T-cell (primary cell): ENCODE data around the gene CNTNAP2. TPM values are rescaled to one million over a fixed set of nuclear protein-coding genes. Genes with fewer than 3 reads are reported as not detected.
A peak's percentile ranks its signal among the peaks of the same experiment; 100 is the strongest.

Experiments used
- ATAC-seq, 4 experiments: fragments of 200-7000 bp in 3 of 4; fragments of 150-1000 bp in 1 of 4; cut with Tn5 transposase; replicated peaks in 1 of 4; 1 replicate in 3 of 4; 2 replicates in 1 of 4; pipeline ENCODE4 v1.10.0; 2021; ENCODE audit warnings: moderate library complexity in 3 of 4, mild to moderate bottlenecking in 2 of 4, moderate number of reproducible peaks in 1 of 4
- CTCF ChIA-PET, 2 donors: fragments of 300-600 bp; sonication (Branson Sonifier 250); formaldehyde crosslinking; loops; one replicate each; lab custom pipeline; 2022; ENCODE audit warnings: antibody characterized with exemption in 2 of 2; lab: Charles Lee
- POLR2A ChIA-PET, 2 donors: fragments of 300-600 bp; sonication (Branson Sonifier 250); formaldehyde crosslinking; loops; one replicate each; lab custom pipeline; 2022; ENCODE audit warnings: antibody characterized with exemption in 2 of 2; lab: Charles Lee
- DNase-seq, 35 experiments: peaks; one replicate each; pipeline versions ENCODE4 v3.0.0 to v3.0.0-alpha.2; 2013 to 2023
- H3K27ac ChIP-seq: one replicate; pipeline ENCODE4 v1.5.1; 2013; ENCODE audit warnings: low read length
- H3K27me3 ChIP-seq, 2 experiments: replicated peaks in 1 of 2; 1 replicate in 1 of 2; 2 replicates in 1 of 2; pipeline versions ENCODE4 v1.6.1 to v1.7.0; 2013; ENCODE audit warnings: low read length in 1 of 2, mixed read lengths in 1 of 2; ENCODE audit not compliant: control insufficient read depth in 2 of 2, insufficient read depth in 2 of 2; ENCODE audit errors: extremely low read depth in 1 of 2
- H3K36me3 ChIP-seq, 2 donors: 1 replicate in 1 of 2; 2 replicates in 1 of 2; pipeline versions ENCODE4 v1.6.1 to v1.7.0; 2013; ENCODE audit warnings: low read length in 1 of 2; ENCODE audit not compliant: control insufficient read depth in 2 of 2, insufficient read depth in 1 of 2; ENCODE audit errors: extremely low read depth in 1 of 2
- H3K4me1 ChIP-seq, 2 experiments: 1 replicate in 1 of 2; 2 replicates in 1 of 2; pipeline versions ENCODE4 v1.6.1 to v1.7.0; 2013; ENCODE audit warnings: low read length in 2 of 2, mixed read lengths in 1 of 2; ENCODE audit not compliant: insufficient read depth in 2 of 2, control insufficient read depth in 1 of 2; ENCODE audit errors: extremely low read depth in 1 of 2
- H3K4me3 ChIP-seq, 2 donors: 1 replicate in 1 of 2; 2 replicates in 1 of 2; pipeline versions ENCODE4 v1.5.1 to v1.7.0; 2013; ENCODE audit warnings: mild to moderate bottlenecking in 2 of 2, low read length in 1 of 2, moderate library complexity in 1 of 2; ENCODE audit not compliant: control insufficient read depth in 1 of 2; ENCODE audit errors: extremely low read depth in 1 of 2
- H3K9me3 ChIP-seq: 2 replicates; pipeline ENCODE4 v1.7.0; 2013
- H3K27ac Mint-ChIP-seq, 2 donors: one replicate each; pipeline ENCODE4 v1.8.0; 2020 to 2021; ENCODE audit warnings: mild to moderate bottlenecking in 2 of 2, mixed read lengths in 2 of 2
- H3K27me3 Mint-ChIP-seq, 2 donors: one replicate each; pipeline ENCODE4 v1.8.0; 2021 to 2022; ENCODE audit warnings: mixed read lengths in 2 of 2
- H3K36me3 Mint-ChIP-seq: one replicate; pipeline ENCODE4 v1.8.0; 2021; ENCODE audit warnings: mixed read lengths
- H3K4me1 Mint-ChIP-seq, 3 donors: one replicate each; pipeline ENCODE4 v1.8.0; 2020 to 2022; ENCODE audit warnings: mixed read lengths in 3 of 3, mild to moderate bottlenecking in 1 of 3
- H3K4me3 Mint-ChIP-seq, 3 donors: one replicate each; pipeline ENCODE4 v1.8.0; 2020 to 2022; ENCODE audit warnings: mild to moderate bottlenecking in 3 of 3, mixed read lengths in 3 of 3, moderate library complexity in 3 of 3
- H3K9me3 Mint-ChIP-seq, 3 donors: one replicate each; pipeline ENCODE4 v1.8.0; 2020 to 2022; ENCODE audit warnings: mixed read lengths in 3 of 3
- WGBS: methylation state at CpG from one replicate; pipeline ENCODE4 v1.1.5; 2013; ENCODE audit warnings: missing lambda C conversion rate; ENCODE audit not compliant: insufficient coverage; 5-methylcytosine and 5-hydroxymethylcytosine counted together
- total RNA-seq, 35 experiments: library from RNA in 6 of 35; stranded (reverse) in 6 of 35; fragments of 120-200 nt in 1 of 35; gene quantifications; one replicate each; pipeline versions ENCODE4 v1.2.1 to v1.2.4 and lab custom pipeline; 2013 to 2026

The CNTNAP2 gene
- total RNA-seq, 5 donors from 2014 or later (not counting 1 experiment from before 2014, with no cell fraction given): 0.15 to 0.72 (median 0.21) TPM

GRCh38 chr7:148304456-148304855 lies 2187.9 kb downstream of the CNTNAP2 start:
- no peak overlapping the region for H3K4me3 ChIP-seq
- DNase-seq: no peak
- peaks cover 0 to 10% of the 10 kb centered on the region in 2 experiments for H3K4me1 ChIP-seq
- no peak overlapping the region for H3K27ac ChIP-seq
- Mint-ChIP-seq H3K36me3 (peaks cover 3% of the 10 kb centered on the region), H3K4me3 (no peak overlapping the region), H3K27me3 (peaks cover 0 to 3% of the 10 kb centered on the region in 2 donors), H3K9me3 (peaks cover 0 to 4% (median 3%) of the 10 kb centered on the region in 3 donors), H3K27ac (peak overlapping the region; percentile 61 to 87), H3K4me1 (peaks cover 12 to 46% (median 38%) of the 10 kb centered on the region in 3 donors)
- POLR2A ChIA-PET: no interaction called here
- H3K36me3 ChIP-seq: no peaks in the 10 kb centered on the region
- ATAC-seq: peak in 2 of 4 experiments; percentile 48 to 51
- no peaks in the 10 kb centered on the region for H3K27me3 ChIP-seq
- peaks cover 4% of the 10 kb centered on the region for H3K9me3 ChIP-seq
- no CpG with 5 or more reads among the region's 1 CpG for WGBS
- CTCF ChIA-PET: interaction anchor here (0.6 to 0.8 kb wide), 2 partner anchors 41 to 43 kb away, joined by 3 to 4 read pairs; no protein-coding TSS in a partner anchor

- Mint-ChIP-seq H3K4me1 (peaks cover 12 to 46% (median 38%) of the 10 kb centered on the region in 3 donors), H3K27me3 (peaks cover 3% of the 10 kb centered on the region in 2 donors), H3K9me3 (peaks cover 0 to 4% (median 3%) of the 10 kb centered on the region in 3 donors), H3K36me3 (peaks cover 3% of the 10 kb centered on the region), H3K4me3 (no peak overlapping the region), H3K27ac (no peak overlapping the region)
- no peak overlapping the region for H3K4me3 ChIP-seq
- WGBS: 38% methylated on average over 4 of the region's 4 CpGs
- H3K27me3 ChIP-seq: no peaks in the 10 kb centered on the region
- no peak for DNase-seq
- ChIA-PET POLR2A (no interaction called here), CTCF (no interaction called here)
- H3K9me3 ChIP-seq: peaks cover 4% of the 10 kb centered on the region
- no peak overlapping the region for H3K27ac ChIP-seq
- no peak for ATAC-seq
- H3K4me1 ChIP-seq: peaks cover 0 to 10% of the 10 kb centered on the region in 2 experiments
- no peaks in the 10 kb centered on the region for H3K36me3 ChIP-seq
Measured at GRCh38 chr7:148306759-148307158, 2190.2 kb downstream of the CNTNAP2 start.

GRCh38 chr7:148318102-148318811 lies 2201.7 kb downstream of the CNTNAP2 start:
- Histone ChIP-seq H3K36me3 (no peaks in the 10 kb centered on the region), H3K27ac (no peak overlapping the region), H3K9me3 (no peaks in the 10 kb centered on the region), H3K4me1 (no peaks in the 10 kb centered on the region), H3K4me3 (no peak overlapping the region), H3K27me3 (no peaks in the 10 kb centered on the region)
- DNase-seq (no peak), ATAC-seq (no peak)
- ChIA-PET POLR2A (no interaction called here), CTCF (no interaction called here)
- 70% methylated on average over 2 of the region's 9 CpGs for WGBS
- no peak overlapping the region for H3K27ac Mint-ChIP-seq
- no peak overlapping the region for H3K4me3 Mint-ChIP-seq
- H3K9me3 Mint-ChIP-seq: peaks cover 0 to 14% (median 11%) of the 10 kb centered on the region in 3 donors
- peaks cover 0 to 2% of the 10 kb centered on the region in 2 donors for H3K27me3 Mint-ChIP-seq
- H3K4me1 Mint-ChIP-seq: no peaks in the 10 kb centered on the region
- H3K36me3 Mint-ChIP-seq: no peaks in the 10 kb centered on the region

GRCh38 chr7:148318838-148319237 lies 2202.2 kb downstream of the CNTNAP2 start:
- H3K9me3 ChIP-seq: no peaks in the 10 kb centered on the region
- no peaks in the 10 kb centered on the region for H3K36me3 Mint-ChIP-seq
- no peak overlapping the region for H3K4me3 ChIP-seq
- peaks cover 0 to 5% of the 10 kb centered on the region in 2 donors for H3K27me3 Mint-ChIP-seq
- DNase-seq (no peak), ATAC-seq (no peak)
- no peak overlapping the region for H3K27ac Mint-ChIP-seq
- WGBS: no CpG with 5 or more reads among the region's 2 CpGs
- no peaks in the 10 kb centered on the region for H3K4me1 ChIP-seq
- no peaks in the 10 kb centered on the region for H3K4me1 Mint-ChIP-seq
- ChIA-PET CTCF (no interaction called here), POLR2A (no interaction called here)
- H3K4me3 Mint-ChIP-seq: no peak overlapping the region
- no peak overlapping the region for H3K27ac ChIP-seq
- H3K9me3 Mint-ChIP-seq: peaks cover 0 to 9% (median 5%) of the 10 kb centered on the region in 3 donors
- H3K27me3 ChIP-seq: no peaks in the 10 kb centered on the region
- H3K36me3 ChIP-seq: no peaks in the 10 kb centered on the region

GRCh38 chr7:148319316-148319808 lies 2202.8 kb downstream of the CNTNAP2 start:
- Histone ChIP-seq H3K27me3 (peaks cover 0 to 3% of the 10 kb centered on the region in 2 experiments), H3K9me3 (no peaks in the 10 kb centered on the region), H3K4me1 (no peaks in the 10 kb centered on the region), H3K4me3 (no peak overlapping the region), H3K36me3 (no peaks in the 10 kb centered on the region), H3K27ac (no peak overlapping the region)
- Mint-ChIP-seq H3K36me3 (no peaks in the 10 kb centered on the region), H3K27ac (no peak overlapping the region), H3K4me1 (no peaks in the 10 kb centered on the region), H3K27me3 (peaks cover 4 to 9% of the 10 kb centered on the region in 2 donors), H3K9me3 (peaks cover 0 to 4% (median under 1%) of the 10 kb centered on the region in 3 donors), H3K4me3 (no peak overlapping the region)
- ChIA-PET POLR2A (no interaction called here), CTCF (no interaction called here)
- 87% methylated on average over 4 of the region's 6 CpGs for WGBS
- DNase-seq: no peak
- no peak for ATAC-seq

- Mint-ChIP-seq H3K4me3 (no peak overlapping the region), H3K9me3 (peaks cover 0 to 5% (median 4%) of the 10 kb centered on the region in 3 donors), H3K36me3 (no peaks in the 10 kb centered on the region), H3K27ac (no peak overlapping the region), H3K27me3 (peaks cover 16 to 21% of the 10 kb centered on the region in 2 donors), H3K4me1 (no peaks in the 10 kb centered on the region)
- ATAC-seq (no peak), DNase-seq (no peak)
- POLR2A ChIA-PET: no interaction called here
- H3K4me1 ChIP-seq: no peaks in the 10 kb centered on the region
- H3K36me3 ChIP-seq: no peaks in the 10 kb centered on the region
- H3K27me3 ChIP-seq: peaks cover 0 to 11% of the 10 kb centered on the region in 2 experiments
- no peak overlapping the region for H3K27ac ChIP-seq
- H3K4me3 ChIP-seq: no peak overlapping the region
- WGBS: no CpG with 5 or more reads among the region's 3 CpGs
- no peaks in the 10 kb centered on the region for H3K9me3 ChIP-seq
- CTCF ChIA-PET: no interaction called here
Measured at GRCh38 chr7:148325208-148325607, 2208.6 kb downstream of the CNTNAP2 start.
